NCI-H82 treated with DMSO at 0.1 percent for 48 hours (cell line): Measurements from ENCODE around the gene YWHAE.
"Not testable (repeated sequence)": the region's sequence is repeated elsewhere in the genome, so short reads cannot be mapped to it uniquely, and the experiment has no call there.

Experiments used
- DNase-seq: peaks from one replicate; lab custom pipeline; 2025; ENCODE audit not compliant: unreplicated experiment; lab: John Stamatoyannopoulos, UW

Gene YWHAE

DNA sequence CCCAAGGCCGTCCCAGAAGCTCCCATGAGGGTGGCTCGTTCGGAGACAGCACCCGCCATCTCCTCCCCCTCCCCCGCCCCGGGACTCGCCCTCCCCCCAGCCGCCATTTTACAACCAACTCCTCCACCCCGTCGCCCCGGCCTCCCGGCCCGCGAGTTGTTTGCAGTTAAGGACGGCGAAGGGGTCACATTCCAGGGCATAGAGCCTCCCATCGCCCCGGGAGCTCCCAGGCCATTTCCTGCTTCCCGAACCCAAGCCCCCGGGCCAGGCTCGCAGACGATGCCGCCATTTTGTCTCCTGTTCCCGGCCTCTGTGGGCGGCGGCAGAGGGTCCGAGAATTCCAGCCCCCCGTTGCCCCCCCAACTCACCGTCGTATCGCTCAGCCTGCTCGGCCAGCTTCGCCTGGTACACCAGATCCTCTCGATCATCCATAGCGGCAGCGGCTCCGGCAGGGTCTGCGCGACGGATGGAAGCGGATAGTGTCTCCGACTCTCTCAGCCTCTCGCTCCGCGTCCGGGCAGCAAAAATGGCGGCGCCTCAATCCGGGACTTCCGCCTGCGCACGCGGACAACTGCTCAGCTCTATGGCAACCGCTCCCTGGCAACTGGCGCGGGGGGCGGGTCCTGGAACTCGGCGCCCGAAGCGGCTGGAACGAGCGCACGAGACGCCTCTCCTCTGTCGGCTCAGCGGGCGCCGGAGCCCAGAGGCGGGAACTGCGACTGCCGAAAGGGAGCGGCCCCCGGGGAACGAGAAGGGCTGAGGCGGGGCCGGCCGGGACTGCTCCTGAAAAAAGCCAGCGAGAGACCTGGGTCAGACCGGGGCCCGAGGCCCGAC, at the start of gene YWHAE:
Gene YWHAE (minus strand): TSS at position 544 of the 834 bp plus-strand sequence. CDS start 112 bp downstream, at position 432.
- peak; percentile 87 for DNase-seq

DNA sequence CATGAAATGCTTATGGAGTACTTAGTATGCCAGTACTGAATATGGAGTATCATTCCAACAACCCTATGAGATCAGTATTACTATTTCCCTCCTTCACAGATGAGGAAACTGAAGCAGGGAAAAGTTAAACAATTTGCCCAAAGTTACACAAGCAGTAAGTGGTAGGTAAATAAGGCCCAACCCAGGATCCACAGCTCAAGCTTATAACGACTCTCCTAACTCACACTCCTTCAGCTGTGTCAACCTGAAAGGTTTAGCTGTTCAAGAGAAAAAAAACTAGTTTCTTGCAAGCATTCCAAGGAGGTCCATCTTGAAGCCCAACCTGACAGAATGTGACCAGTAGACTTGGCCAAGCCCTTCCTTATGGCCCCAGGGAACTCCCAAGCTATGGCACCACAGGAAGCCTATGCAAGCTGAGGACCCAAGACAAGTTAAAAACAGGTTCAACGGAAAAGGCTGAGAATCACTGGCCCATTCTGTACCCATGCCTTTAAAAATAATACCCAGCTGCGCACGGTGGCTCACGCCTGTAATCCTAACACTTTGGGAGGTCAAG, 49.5 kb upstream of the YWHAE start:
- no peak for DNase-seq

DNA sequence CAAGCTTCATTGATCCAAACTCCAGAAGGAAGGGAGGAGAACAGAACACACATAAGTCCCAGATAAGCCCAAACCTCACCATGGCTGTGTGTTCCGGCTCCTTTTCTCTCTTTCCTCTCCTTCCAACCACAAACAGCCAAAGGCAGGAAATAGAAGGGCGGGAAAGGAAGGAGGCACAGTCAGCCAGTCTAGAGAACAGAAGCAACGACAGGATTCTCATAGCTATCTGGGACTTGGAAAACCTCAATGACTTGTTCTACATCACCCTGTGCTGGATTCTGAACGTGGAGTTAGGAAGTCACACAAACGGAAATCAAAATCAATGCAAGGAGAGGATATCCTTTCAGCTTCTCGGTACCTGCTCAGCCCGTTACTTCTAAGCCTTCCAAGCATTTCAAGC, 47.0 kb upstream of the YWHAE start:
- no peak for DNase-seq

DNA sequence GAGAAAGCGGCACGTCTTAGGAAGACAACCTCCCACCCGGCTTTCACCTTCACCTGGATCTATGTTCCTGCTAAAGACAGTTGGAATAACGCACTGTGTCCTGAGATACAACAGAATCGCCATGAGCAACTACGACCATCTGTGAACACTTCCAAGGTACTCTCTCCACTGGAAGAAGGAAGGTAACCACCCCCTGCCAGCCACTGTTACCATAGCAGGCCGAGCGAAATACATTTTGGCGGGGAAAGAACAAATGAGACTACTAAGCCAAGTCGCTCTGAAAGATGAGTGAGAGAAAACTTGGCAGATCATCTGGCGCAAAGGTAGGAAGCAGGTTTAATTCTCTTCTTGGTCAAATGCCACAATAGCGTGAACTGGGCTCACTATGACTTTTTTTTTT, 46.2 kb upstream of the YWHAE start:
- DNase-seq = no peak

DNA sequence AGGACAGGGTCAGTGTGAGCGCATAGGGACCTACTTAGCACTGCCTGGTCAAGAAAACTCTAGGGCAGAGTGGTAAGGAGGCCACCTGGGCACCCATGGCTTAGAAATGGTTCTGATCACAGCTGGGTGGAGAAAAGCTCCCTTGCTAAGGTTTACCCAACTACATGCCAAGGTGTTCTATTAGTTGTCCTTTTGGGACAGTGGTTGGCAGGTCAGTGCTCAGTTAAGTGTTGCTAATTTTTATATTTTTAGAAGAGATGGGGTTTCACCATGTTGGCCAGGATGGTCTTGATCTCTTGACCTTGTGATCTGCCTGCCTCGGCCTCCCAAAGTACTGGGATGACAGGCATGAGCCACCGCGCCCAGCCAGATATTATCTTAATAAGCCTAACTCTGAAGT, 45.7 kb upstream of the YWHAE start:
- not testable (repeated sequence) for DNase-seq

DNA sequence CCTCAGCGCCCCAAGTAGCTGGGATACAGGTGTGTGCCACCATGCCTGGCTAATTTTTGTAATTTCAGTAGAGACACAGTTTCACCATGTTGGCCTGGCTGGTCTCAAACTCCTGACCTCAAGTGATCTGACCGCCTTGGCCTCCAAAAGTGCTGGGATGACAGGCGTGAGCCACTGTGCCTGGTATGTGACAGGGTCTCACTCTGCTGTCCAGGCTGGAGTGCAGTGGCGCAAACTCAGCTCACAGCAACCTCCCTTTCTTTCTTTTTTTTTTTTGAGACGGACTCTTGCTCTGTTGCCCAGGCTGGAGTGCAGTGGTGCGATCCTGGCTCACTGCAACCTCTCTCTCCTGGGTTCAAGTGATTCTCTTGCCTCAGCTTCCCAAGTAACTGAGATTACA, 42.7 kb upstream of the YWHAE start:
- DNase-seq = not testable (repeated sequence)

DNA sequence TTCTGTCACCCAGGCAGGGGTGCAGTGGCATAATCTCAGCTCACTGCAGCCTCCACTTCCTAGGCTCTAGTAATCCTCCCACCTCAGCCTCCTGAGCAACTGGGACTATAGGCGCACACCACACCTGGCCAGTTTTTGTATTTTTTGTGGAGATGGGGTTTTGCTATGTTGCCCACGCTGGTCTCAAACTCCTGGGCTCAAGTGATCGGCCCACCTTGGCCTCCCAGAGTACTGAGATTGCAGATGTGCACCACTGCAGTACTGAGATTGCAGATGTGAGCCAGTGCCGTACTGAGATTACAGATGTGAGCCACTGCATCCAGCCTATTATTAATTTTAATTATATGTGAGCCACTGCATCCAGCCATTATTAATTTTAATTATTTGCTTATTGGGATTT, 42.2 kb upstream of the YWHAE start:
- DNase-seq = no peak

DNA sequence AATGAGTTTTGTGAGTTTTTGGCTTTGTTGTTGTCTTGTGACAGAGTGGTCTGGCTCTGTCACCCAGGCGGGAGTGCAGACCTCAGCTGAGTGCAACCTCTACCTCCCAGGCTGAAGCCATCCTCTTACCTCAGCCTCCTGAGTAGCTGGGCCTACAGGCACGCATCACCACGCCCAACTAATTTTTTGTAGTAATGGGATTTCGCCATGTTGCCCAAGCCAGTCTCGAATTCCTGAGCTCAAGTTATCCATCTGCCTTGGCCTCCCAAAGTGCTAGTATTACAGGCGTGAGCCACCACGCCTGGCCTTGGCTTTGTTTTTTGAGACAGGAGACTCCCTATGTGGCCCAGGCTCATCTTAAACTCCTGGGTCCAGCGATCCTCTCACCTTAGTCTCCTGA, 40.9 kb upstream of the YWHAE start:
- no peak for DNase-seq

DNA sequence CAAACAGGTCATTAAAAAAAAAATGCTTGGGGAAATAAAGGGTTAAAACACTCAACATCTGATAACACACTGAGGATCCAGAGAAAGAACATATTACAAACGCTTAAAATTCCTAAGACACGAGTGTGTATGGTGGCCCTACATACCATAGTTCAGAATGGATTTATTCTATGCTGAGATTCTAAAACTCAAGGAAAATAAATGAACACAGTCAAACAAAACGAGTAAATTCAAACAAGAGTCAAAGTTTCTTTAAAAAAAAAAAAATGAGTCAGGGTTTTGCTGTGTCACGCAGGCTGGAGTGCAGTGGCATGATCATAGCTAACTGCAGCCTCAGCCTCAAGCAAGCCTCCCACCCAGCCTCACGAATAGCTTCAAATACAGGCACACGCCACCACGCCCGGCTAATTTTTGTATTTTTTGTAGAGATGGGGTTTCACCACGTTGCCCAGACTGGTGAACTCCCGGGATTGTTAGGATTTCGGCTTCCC, 38.6 kb upstream of the YWHAE start:
- DNase-seq = no peak

DNA sequence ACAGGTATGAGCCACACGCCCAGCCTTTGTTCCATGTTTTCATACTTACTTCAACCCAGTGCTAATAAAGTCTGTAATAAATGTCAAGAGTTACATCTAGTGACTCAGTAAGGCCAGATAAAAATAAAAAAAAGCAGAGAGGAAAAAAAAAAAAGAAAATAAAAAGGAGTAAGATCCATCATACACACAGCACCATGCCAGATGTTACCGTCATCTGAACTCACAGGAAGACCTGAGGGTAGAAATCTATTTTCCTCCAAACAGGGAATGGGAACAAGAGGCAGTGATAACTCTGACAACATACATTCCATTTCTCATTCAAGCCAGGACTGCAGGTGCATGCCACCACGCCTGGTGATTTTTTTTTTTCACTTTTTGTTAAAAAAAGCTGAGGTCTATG, 35.3 kb upstream of the YWHAE start:
- DNase-seq = no peak

DNA sequence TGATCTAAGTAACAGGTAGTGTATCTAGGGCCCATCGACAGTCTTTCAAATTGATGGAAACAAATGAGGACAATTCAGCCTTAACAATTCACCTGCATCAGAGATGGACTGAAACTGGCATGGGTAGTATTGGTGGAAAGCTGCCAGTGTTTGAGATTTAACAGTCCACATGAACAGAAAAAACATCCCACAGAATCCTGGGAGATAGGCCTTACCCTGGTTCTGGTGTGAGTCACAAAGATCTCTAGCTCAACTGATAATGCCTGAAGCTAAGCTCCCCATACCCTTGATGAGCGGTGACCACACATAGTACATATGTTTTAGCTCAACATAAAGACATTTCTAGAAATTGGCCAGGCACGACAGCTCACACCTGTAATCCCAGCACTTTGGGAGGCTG, 34.1 kb upstream of the YWHAE start:
- no peak for DNase-seq

DNA sequence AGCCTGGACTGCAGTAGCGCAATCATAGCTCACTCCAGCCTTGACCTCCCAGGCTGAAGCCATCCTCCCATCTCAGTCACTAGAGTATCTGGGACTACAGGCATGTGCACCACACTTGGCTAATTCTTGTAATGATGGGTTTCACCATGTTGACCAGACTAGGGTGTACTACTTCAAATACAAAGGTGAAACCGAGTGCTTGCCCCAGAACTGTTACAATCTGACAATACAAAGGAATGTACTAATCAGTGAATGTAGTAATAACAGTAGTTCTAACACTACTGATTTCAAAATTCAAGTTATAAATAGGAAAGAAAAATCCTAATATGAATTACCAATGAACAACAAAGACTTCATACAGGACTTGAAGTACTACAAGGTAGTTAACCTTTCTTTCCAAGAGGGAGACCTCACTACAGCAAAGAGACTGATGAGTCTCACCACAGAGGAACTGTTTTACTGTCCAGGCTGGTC, 31.6 kb upstream of the YWHAE start:
- no peak for DNase-seq

DNA sequence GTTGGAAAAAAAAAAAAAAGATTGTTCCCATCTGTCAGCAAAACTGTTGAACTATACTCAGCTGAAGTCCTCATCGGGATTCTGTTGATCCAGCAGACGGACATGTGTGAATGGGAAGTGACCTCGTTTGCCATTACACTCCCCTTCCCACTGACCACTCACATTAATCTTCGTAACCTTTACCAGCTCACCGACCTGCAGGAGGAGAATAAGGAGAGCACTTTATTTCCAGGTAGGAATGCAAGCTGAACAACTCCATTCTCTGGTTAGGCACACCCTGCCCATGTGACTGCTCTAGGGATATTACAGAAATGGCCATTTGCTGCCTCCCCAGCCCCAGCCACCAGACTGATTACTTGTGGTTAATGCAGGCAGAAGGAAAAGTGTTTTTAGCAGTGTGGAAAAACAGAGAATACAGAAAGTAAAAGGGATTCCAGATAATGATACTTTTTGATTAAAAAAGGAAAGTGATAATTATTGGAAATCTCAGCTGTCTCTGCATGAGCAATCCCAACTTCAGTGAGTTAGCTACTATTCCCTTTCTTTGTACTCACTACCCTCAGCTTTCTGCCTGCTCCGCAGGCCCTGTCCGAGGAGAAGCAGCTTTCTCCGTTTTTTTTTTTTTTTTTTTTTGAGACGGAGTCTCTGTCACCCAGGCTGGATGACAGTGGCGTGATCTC, 23.6 kb upstream of the YWHAE start:
- no peak for DNase-seq

DNA sequence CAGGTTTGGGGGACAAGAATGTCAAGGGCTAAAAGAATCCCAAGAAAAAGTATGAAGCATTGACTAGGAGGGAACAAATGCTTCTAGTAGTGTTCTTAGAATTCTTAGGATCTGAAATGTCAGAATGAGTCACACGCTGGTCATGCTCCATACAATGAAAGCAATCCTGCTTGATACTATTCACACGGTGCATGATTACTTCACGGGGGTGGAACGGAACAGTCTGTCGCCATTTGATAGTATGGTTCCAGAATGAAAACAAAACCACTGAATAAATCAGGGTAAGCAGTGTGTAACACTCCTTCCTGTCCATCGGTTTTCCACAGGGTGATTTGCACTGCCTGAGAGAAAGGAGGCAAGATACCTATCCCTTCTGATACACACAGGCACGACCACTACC, 22.9 kb upstream of the YWHAE start:
- DNase-seq = no peak

DNA sequence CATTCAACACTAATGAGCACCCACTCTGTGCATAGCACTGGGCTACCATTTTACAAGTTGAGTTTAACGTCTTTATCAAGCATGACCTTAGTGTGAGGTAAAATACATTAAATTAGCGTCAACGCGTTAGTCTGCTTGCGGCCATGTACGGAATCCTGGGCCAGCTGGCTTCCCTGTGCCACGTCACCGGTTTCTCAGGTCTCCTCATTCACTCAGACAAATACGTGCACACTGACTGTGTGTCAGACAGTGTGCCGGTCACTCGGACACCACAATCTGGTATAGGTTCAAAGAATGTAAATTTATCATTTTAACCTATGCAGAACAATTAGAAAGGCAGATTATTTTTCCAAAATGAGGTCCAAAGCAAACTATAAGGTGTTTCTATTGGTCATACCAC, 21.4 kb upstream of the YWHAE start:
- peak; percentile 30 for DNase-seq

DNA sequence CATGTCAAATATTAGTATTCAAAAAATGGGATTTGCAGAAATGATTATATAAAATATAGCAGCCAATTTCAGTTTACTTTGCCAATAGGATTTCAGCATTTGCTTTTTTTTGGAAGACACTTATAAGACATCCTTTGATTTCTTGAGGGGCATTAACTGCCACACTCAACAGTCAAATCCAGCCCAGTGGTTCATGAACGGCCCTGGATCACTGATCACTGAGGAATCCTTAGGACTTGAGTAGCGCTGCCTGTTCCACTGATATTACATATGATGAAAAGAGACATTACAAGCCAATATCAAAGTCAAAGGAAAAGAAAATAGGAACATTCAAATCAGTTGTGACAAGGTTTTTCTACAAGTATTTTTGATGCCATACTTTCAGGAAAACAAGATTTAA, 21.0 kb upstream of the YWHAE start:
- no peak for DNase-seq

DNA sequence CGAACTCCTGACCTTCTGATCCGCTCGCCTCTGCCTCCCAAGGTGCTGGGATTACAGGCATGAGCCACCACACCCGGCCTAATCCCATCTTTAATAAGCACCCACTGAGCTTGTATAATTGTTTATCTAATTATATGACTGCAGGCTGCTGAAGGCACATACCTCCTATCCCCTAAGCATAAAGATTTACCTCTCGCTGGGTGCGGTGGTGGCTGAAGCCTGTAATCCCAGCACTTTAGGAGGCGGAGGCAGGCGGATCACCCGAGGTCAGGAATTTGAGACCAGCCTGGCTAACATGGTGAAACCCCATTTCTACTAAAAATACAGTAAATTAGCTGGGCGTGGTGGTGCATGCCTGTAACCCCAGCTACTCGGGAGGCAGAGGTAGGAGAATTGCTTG, 20.1 kb upstream of the YWHAE start:
- DNase-seq = peak; percentile 85

DNA sequence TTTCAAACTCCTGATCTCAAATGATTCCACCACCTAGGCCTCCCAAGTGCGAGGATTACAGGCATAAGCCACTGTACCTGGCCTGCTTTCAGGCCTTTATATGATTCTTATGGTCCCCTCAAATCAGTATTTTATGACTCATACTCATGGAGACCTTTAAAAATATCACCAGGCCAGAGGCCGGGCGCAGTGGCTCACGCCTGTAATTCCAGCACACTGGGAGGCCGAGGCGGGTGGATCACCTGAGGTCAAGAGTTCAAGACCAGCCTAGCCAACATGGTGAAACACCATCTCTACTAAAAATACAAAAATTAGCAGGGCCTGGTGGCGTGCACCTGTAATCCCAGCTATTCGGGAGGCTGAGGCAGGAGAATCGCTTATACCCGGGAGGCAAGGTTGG, 18.5 kb upstream of the YWHAE start:
- not testable (repeated sequence) for DNase-seq

DNA sequence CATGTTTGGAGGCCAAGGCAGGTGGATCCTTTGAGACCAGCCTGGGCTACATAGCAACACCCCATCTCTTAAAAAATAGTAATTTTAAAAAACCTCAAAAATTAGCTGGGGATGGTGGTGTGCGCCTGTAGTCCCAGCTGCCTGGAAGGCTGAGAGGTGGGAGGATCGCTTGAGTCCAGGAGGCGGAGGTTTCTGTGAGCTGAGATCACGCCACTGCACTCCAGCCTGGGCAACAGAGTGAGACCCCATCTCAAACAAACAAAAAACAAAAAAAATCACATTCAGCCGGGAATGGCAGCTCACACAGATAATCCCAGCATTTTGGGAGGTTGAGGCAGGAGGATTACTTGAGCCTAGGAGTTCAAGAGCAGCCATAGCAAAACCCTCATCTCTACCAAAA, 16.4 kb upstream of the YWHAE start:
- no peak for DNase-seq

DNA sequence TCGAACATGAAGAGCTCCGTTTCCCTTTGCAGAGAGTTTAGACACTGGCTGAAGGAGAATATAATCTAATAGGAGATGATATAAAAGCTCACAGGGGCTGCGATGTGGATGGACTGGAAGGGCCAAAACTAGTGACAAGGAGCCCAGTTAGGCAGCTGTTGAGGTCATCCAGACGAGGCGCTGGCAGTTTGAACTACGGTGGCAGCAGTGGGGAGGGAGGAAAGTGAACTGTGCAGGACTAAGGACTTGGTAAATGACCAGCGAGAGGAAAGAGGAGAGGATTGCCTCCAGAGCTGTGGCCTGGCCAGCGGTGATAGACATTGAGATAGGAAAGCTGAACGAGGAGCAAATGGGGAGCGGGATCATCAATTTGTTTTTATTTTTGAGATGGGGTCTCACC, 14.6 kb upstream of the YWHAE start:
- DNase-seq = no peak

DNA sequence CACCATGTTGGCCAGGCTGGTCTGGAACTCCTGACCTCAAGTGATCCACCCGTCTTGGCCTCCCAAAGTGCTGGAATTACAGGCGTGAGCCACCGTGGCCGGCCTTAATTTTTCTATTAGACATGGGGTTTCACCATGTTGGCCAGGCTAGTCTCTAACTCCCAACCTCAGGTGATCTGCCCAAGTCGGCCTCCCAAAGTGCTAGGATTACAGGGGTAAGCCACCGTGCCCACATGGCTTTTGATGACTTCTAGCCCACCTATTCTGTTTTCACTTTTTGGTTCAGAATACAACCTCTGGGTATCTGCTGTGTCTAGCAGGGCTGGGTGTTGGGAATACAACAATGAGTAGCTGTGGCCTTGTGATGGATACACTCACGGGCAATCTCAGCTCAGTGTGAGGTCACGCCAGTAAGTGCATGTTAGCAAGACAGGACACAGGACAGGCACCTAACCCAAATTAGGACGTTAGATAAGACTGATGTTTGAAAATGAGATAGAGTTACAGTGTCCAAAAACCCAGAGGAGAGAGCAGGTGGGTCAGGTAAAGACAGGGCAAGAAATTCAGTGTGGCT, 14.1 kb upstream of the YWHAE start:
- DNase-seq = no peak
